ENCODE measurements around the gene PTPN23. TPM values are rescaled to one million over a fixed set of nuclear protein-coding genes. Genes with fewer than 3 reads are reported as not detected.

PTPN23 gene
- total and polyA plus RNA-seq, 2 of the 13 experiments (the other 11 are each of a cell fraction or from before 2014, with no cell fraction given), result 2.3 to 3.7 TPM

GRCh38 chr3:47443611-47443995 lies 62.8 kb downstream of the PTPN23 start (continued):
- TF ChIP-seq ARID5B (CRISPR knock-in tag; IDR thresholded peaks at IDR 0.05), result peak; percentile 82
- TF ChIP-seq ZNF558 (CRISPR knock-in tag; IDR thresholded peaks at IDR 0.05; ENCODE audit: borderline replicate concordance), result no peak
- peak; percentile 1; the same call in 1 of the 2 replicates for TF ChIP-seq SMC3 (IDR thresholded peaks at IDR 0.05; ENCODE audit: low read length)
- TF ChIP-seq ESRRA (CRISPR knock-in tag; IDR thresholded peaks at IDR 0.05; ENCODE audit: low read depth), result peak; percentile 38; the same call in 1 of the 2 replicates
- TF ChIP-seq GABPB1 (CRISPR knock-in tag; IDR thresholded peaks at IDR 0.05), result peak; percentile 17
- no peak for TF ChIP-seq CREB3 (CRISPR knock-in tag; IDR thresholded peaks at IDR 0.05)
- TF ChIP-seq ZNF75D (CRISPR knock-in tag; IDR thresholded peaks at IDR 0.05; ENCODE audit: borderline replicate concordance), result no peak
- no peak for TF ChIP-seq ZMAT5 (CRISPR knock-in tag; IDR thresholded peaks at IDR 0.05; ENCODE audit: borderline replicate concordance, low read depth)
- TF ChIP-seq NONO (IDR thresholded peaks at IDR 0.05), result no peak
- TF ChIP-seq NONO (CRISPR knock-in tag; conservative IDR thresholded peaks at IDR 0.05), result no peak
- TF ChIP-seq ZNF589 (CRISPR knock-in tag; conservative IDR thresholded peaks at IDR 0.05), result no peak
- no peak for TF ChIP-seq ZNF513 (CRISPR knock-in tag; conservative IDR thresholded peaks at IDR 0.05)
- no peak for TF ChIP-seq RNF219 (CRISPR knock-in tag; IDR thresholded peaks at IDR 0.05)

Measured in HepG2 (cell line).